ENCODE results near the gene ADCY2. TPM values are rescaled to one million over a fixed set of nuclear protein-coding genes. Genes with fewer than 3 reads are reported as not detected.

The ADCY2 gene
- total RNA-seq, 1 donor from 2014 or later, result 1.5 TPM

DNA sequence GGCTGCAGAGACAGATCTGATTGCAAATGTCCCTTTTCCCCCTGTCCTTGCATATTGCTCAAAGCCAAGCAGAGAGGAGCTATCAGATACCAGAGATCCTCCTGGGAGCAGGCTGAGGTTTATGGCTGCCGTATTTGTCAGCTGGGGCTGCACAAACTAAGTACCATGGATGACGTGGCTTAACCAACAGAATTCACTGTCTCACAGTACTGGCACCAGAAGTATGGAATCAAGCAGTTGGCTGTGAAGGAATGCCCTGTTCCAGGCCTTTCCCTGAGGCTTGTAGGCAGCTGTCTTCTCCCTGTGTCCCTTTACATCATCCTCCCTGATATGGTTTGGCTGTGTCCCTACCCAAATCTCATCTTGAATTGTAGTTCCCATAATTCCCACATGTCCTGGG is 452.4 kb downstream of the ADCY2 start:
- Mint-ChIP-seq H3K27ac (ENCODE audit: unreplicated experiment) (no peak overlapping the region), H3K9me3 (ENCODE audit: unreplicated experiment) (no peaks in the 10 kb centered on the region), H3K36me3 (ENCODE audit: low read depth, unreplicated experiment) (no peaks in the 10 kb centered on the region), H3K4me1 (ENCODE audit: unreplicated experiment) (no peaks in the 10 kb centered on the region), H3K27me3 (ENCODE audit: unreplicated experiment) (peaks cover 18% of the 10 kb centered on the region), H3K4me3 (ENCODE audit: unreplicated experiment) (no peak overlapping the region)
- no peak for DNase-seq (ENCODE audit: low spot score)
- TF ChIP-seq CTCF (IDR thresholded peaks at IDR 0.05; ENCODE audit: unreplicated experiment), result no peak

DNA sequence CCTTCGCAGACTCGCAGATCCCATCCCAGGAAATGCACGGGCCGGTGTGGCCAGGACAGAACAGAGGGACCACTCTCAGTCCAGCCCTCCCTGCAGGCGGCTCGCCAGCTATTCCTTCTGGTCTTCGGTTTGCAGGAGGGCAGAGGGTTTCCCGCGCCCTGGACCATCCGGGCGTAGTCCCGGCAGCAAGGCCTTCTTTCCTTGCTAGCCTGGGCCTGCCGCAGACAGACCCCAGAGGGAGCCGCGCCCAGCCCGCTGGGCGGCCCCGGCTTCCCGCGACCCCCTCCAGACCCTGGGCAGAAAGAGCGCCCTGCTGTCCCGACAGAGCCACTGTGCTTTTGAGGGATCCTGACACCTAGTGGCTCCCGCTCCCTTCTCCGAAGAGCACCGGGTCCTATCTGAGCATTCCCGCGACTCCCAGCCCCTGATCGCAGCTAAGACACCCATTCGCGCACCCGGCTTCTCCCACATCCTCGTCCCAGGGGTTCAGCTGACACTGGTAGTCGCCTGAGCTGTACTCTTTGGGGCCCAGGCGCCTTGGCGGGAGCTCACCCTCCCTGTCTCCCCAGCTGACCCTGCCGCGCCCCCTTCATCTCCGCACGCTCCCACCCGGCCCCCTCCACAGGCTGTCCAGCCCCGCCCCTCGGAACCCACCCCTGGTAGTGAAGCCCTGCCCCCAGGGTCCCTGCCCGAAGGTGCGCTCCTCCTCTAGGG is 453.9 kb downstream of the ADCY2 start:
- no peak for TF ChIP-seq CTCF (IDR thresholded peaks at IDR 0.05; ENCODE audit: unreplicated experiment)
- Mint-ChIP-seq H3K4me3 (ENCODE audit: unreplicated experiment) (peak overlapping the region; percentile 85), H3K27ac (ENCODE audit: unreplicated experiment) (no peak overlapping the region), H3K9me3 (ENCODE audit: unreplicated experiment) (no peaks in the 10 kb centered on the region), H3K27me3 (ENCODE audit: unreplicated experiment) (peaks cover 18% of the 10 kb centered on the region), H3K36me3 (ENCODE audit: low read depth, unreplicated experiment) (no peaks in the 10 kb centered on the region), H3K4me1 (ENCODE audit: unreplicated experiment) (no peaks in the 10 kb centered on the region)
- DNase-seq (ENCODE audit: low spot score), result peak; percentile 30

GRCh38 chr5:7850395-7851239 is 454.7 kb downstream of the ADCY2 start, which contains the start of gene CFAP90:
Gene CFAP90, minus strand, starts transcription at chr5:7851133. Its CDS starts 112 bp downstream, at chr5:7851021.
- peak within 1 kb of the TSS; percentile 82 for H3K27ac Mint-ChIP-seq (ENCODE audit: unreplicated experiment)
- H3K4me1 Mint-ChIP-seq (ENCODE audit: unreplicated experiment), result no peaks in the 10 kb centered on the region
- DNase-seq (ENCODE audit: low spot score), result peak; percentile 85
- peak; percentile 45 for TF ChIP-seq CTCF (IDR thresholded peaks at IDR 0.05; ENCODE audit: unreplicated experiment)
- H3K27me3 Mint-ChIP-seq (ENCODE audit: unreplicated experiment), result peaks cover 18% of the 10 kb centered on the region
- H3K4me3 Mint-ChIP-seq (ENCODE audit: unreplicated experiment), result peak within 1 kb of the TSS; percentile 86
- no peaks in the 10 kb centered on the region for H3K36me3 Mint-ChIP-seq (ENCODE audit: low read depth, unreplicated experiment)
- H3K9me3 Mint-ChIP-seq (ENCODE audit: unreplicated experiment), result no peaks in the 10 kb centered on the region

DNA sequence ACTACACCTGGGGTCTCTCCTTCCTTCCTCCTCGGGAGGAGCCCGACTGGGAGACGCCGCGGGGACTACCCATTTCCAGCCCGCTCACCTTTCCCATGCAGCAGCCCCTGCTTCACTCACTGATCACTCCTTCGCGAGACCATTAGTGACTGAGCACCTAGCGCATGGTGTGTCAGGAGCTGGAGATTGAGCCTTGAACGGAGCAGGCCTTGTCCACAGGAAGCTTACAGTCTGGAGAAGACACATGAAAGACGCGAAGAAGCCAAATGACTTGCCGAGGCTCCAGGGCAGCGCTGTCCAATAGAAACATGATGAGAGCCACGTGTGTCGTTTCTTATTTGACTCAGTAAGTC is 455.3 kb downstream of the ADCY2 start:
- Mint-ChIP-seq H3K27ac (ENCODE audit: unreplicated experiment) (peak overlapping the region; percentile 82), H3K27me3 (ENCODE audit: unreplicated experiment) (peaks cover 18% of the 10 kb centered on the region), H3K36me3 (ENCODE audit: low read depth, unreplicated experiment) (no peaks in the 10 kb centered on the region), H3K4me1 (ENCODE audit: unreplicated experiment) (no peaks in the 10 kb centered on the region), H3K9me3 (ENCODE audit: unreplicated experiment) (no peaks in the 10 kb centered on the region), H3K4me3 (ENCODE audit: unreplicated experiment) (peak overlapping the region; percentile 86)
- no peak for TF ChIP-seq CTCF (IDR thresholded peaks at IDR 0.05; ENCODE audit: unreplicated experiment)
- no peak for DNase-seq (ENCODE audit: low spot score)

Data from endothelial cell (in vitro differentiated cells).